H1 (cell line): Measurements from ENCODE around the gene RFTN2. TPM values are rescaled to one million over a fixed set of nuclear protein-coding genes. Genes with fewer than 3 reads are reported as not detected.

Source experiments
- CBX8 ChIP-seq: fragments of 300-800, 300-1000 bp; sonication (generic); IDR thresholded peaks from 2 replicates; pipeline ENCODE4 v1.7.1; 2016; ENCODE audit warnings: low read depth, low read length, borderline replicate concordance
- SIX5 ChIP-seq: IDR thresholded peaks from 2 replicates; pipeline ENCODE4 v1.6.1; 2011; ENCODE audit warnings: mild to moderate bottlenecking, low read depth, low read length
- polyA plus RNA-seq, 7 experiments: library from polyadenylated mRNA; depleted of rRNA in 3 of 7; stranded (reverse) in 5 of 7; unstranded in 2 of 7; fragments of >200 nt in 5 of 7; fragments of 200-250 nt in 2 of 7; gene quantifications; 1 replicate in 5 of 7; 2 replicates in 1 of 7; 4 replicates in 1 of 7; pipeline versions ENCODE4 v1.2.1 to v1.2.3, GENCODE V29; 2011 to 2013; ENCODE audit warnings: missing spikeins in 2 of 7, mixed read lengths in 2 of 7
- total RNA-seq: library from RNA; stranded (reverse); fragmentation: NEBNext Ultra II Directional; extraction: Animal tissue kit (Norgen Biotek cat#: 25700); gene quantifications from 2 replicates; pipeline ENCODE4 v1.2.1, GENCODE V29; 2021
- TF ChIP-seq, protein P1 (sequence below): fragments of 300-600 bp; sonication (generic); IDR thresholded peaks from 2 replicates; pipeline ENCODE4 v1.7.1; 2012; ENCODE audit warnings: low read length, moderate library complexity, mild to moderate bottlenecking, inconsistent platforms; ENCODE audit not compliant: insufficient replicate concordance
- TF ChIP-seq, protein P2 (sequence below), 3 experiments: IDR thresholded peaks; 1 replicate in 2 of 3; 2 replicates in 1 of 3; pipeline versions ENCODE4 v1.5.1 to v1.6.1; 2011; ENCODE audit warnings: low read length in 3 of 3, mild to moderate bottlenecking in 3 of 3, inconsistent platforms in 2 of 3, low read depth in 1 of 3, moderate library complexity in 1 of 3; ENCODE audit not compliant: insufficient read depth in 1 of 3; ENCODE audit errors: control extremely low read depth in 1 of 3

RFTN2 gene
- total and polyA plus RNA-seq, 2 of the 8 experiments (the other 6 are each of a cell fraction or from before 2014, with no cell fraction given): 2.3 to 2.4 TPM

- TF ChIP-seq, protein P1, sequence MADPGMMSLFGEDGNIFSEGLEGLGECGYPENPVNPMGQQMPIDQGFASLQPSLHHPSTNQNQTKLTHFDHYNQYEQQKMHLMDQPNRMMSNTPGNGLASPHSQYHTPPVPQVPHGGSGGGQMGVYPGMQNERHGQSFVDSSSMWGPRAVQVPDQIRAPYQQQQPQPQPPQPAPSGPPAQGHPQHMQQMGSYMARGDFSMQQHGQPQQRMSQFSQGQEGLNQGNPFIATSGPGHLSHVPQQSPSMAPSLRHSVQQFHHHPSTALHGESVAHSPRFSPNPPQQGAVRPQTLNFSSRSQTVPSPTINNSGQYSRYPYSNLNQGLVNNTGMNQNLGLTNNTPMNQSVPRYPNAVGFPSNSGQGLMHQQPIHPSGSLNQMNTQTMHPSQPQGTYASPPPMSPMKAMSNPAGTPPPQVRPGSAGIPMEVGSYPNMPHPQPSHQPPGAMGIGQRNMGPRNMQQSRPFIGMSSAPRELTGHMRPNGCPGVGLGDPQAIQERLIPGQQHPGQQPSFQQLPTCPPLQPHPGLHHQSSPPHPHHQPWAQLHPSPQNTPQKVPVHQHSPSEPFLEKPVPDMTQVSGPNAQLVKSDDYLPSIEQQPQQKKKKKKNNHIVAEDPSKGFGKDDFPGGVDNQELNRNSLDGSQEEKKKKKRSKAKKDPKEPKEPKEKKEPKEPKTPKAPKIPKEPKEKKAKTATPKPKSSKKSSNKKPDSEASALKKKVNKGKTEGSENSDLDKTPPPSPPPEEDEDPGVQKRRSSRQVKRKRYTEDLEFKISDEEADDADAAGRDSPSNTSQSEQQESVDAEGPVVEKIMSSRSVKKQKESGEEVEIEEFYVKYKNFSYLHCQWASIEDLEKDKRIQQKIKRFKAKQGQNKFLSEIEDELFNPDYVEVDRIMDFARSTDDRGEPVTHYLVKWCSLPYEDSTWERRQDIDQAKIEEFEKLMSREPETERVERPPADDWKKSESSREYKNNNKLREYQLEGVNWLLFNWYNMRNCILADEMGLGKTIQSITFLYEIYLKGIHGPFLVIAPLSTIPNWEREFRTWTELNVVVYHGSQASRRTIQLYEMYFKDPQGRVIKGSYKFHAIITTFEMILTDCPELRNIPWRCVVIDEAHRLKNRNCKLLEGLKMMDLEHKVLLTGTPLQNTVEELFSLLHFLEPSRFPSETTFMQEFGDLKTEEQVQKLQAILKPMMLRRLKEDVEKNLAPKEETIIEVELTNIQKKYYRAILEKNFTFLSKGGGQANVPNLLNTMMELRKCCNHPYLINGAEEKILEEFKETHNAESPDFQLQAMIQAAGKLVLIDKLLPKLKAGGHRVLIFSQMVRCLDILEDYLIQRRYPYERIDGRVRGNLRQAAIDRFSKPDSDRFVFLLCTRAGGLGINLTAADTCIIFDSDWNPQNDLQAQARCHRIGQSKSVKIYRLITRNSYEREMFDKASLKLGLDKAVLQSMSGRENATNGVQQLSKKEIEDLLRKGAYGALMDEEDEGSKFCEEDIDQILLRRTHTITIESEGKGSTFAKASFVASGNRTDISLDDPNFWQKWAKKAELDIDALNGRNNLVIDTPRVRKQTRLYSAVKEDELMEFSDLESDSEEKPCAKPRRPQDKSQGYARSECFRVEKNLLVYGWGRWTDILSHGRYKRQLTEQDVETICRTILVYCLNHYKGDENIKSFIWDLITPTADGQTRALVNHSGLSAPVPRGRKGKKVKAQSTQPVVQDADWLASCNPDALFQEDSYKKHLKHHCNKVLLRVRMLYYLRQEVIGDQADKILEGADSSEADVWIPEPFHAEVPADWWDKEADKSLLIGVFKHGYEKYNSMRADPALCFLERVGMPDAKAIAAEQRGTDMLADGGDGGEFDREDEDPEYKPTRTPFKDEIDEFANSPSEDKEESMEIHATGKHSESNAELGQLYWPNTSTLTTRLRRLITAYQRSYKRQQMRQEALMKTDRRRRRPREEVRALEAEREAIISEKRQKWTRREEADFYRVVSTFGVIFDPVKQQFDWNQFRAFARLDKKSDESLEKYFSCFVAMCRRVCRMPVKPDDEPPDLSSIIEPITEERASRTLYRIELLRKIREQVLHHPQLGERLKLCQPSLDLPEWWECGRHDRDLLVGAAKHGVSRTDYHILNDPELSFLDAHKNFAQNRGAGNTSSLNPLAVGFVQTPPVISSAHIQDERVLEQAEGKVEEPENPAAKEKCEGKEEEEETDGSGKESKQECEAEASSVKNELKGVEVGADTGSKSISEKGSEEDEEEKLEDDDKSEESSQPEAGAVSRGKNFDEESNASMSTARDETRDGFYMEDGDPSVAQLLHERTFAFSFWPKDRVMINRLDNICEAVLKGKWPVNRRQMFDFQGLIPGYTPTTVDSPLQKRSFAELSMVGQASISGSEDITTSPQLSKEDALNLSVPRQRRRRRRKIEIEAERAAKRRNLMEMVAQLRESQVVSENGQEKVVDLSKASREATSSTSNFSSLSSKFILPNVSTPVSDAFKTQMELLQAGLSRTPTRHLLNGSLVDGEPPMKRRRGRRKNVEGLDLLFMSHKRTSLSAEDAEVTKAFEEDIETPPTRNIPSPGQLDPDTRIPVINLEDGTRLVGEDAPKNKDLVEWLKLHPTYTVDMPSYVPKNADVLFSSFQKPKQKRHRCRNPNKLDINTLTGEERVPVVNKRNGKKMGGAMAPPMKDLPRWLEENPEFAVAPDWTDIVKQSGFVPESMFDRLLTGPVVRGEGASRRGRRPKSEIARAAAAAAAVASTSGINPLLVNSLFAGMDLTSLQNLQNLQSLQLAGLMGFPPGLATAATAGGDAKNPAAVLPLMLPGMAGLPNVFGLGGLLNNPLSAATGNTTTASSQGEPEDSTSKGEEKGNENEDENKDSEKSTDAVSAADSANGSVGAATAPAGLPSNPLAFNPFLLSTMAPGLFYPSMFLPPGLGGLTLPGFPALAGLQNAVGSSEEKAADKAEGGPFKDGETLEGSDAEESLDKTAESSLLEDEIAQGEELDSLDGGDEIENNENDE: no peak
- TF ChIP-seq SIX5 (no peak), CBX8 (no peak)
- TF ChIP-seq, protein P2, sequence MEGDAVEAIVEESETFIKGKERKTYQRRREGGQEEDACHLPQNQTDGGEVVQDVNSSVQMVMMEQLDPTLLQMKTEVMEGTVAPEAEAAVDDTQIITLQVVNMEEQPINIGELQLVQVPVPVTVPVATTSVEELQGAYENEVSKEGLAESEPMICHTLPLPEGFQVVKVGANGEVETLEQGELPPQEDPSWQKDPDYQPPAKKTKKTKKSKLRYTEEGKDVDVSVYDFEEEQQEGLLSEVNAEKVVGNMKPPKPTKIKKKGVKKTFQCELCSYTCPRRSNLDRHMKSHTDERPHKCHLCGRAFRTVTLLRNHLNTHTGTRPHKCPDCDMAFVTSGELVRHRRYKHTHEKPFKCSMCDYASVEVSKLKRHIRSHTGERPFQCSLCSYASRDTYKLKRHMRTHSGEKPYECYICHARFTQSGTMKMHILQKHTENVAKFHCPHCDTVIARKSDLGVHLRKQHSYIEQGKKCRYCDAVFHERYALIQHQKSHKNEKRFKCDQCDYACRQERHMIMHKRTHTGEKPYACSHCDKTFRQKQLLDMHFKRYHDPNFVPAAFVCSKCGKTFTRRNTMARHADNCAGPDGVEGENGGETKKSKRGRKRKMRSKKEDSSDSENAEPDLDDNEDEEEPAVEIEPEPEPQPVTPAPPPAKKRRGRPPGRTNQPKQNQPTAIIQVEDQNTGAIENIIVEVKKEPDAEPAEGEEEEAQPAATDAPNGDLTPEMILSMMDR (IDR thresholded peaks at IDR 0.05; ENCODE audit: control extremely low read depth in 1 of 3, insufficient read depth in 1 of 3, low read depth in 1 of 3, low read length in 3 of 3): no peak
Measured at GRCh38 chr2:197606180-197606579, 69.2 kb downstream of the RFTN2 start (continued).
